UCSD-AML1 (cell line): ENCODE results near the gene PVR.
"Not testable (repeated sequence)": the region's sequence is repeated elsewhere in the genome, so short reads cannot be mapped to it uniquely, and the experiment has no call there.

Experiments
- DNase-seq: peaks from one replicate; lab custom pipeline; 2025; ENCODE audit not compliant: unreplicated experiment; lab: John Stamatoyannopoulos, UW

PVR gene

DNA sequence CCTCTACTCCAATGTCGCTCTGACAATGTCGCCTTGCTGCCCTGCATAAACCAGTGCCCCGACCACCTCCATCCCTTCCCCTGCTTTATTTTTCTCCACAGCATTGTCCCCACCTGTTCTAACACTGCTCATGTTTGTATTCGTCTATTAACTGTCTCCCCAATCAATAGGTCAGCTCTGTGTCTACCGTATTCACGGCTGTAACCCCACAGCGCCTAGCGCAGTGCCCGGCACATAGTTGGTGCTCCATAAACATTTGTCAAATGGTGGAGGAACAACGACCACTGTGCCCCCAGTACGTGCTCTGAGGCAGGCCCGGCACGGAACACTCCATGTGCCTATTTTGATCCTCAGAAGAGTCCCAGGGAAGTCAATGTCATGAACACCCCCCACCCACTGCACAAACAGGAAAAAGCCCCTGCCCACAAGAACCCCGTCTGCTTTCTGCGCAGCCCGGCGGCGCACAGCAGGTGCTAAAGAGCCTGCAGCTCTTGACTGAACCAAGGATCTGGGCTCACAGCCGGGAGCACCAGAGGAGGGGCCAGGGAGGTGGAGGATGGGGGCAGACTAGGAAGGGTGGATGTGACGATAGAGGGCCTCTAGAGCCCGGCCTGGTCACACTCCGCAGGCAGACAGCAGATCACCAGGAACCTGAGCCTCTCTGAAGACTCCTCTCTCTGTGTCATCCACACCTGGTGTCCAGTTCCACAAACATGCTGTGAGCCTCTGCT lies 53.4 kb downstream of the PVR start:
- no peak for DNase-seq

DNA sequence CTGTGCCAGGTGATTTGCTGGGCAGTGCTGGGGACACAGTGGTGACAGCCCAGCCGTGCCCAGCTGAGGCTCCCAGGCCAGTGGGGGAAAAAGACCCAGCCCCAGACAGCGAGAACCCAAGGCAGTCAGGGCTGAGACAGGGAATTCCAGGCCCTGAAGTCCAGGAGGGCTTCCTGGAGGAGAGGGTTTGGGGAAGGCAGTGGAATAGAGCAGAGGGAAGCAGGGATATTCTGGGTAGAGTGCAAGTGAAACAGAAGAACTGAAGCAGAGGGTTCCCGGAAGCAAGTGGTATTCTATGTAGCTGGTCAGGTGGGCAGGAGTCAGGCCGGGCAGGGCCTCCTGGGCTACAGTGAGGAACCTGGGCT lies 53.9 kb downstream of the PVR start:
- DNase-seq = no peak

GRCh38 chr19:44698492-44699201 lies 54.9 kb downstream of the PVR start, which contains the start of gene CEACAM16:
CEACAM16 (plus strand) TSS chr19:44699151; CDS start chr19:44701457, 2,306 bp downstream.
- DNase-seq = no peak

GRCh38 chr19:44700547-44700946 lies 56.8 kb downstream of the PVR start:
- DNase-seq = no peak

DNA sequence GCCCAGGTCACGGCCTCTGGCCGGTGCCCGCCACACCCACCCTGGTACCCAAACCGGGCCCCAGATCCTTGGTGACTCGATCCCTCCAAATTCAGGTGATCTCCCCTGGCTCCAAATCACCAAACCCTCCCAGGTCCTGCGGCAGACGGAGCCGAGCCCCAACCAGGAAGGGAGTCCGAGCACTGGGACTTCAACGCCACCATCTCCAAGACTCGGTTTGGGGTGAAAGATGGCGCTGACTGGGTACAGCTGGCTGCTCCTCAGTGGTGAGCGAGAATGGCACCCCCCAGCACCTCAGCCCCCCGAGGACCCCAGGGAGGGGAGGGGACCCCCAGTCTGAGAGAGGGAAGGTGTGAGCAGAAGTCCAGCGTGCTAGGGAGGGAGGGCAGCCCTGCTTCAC lies 57.5 kb downstream of the PVR start:
- DNase-seq = no peak

DNA sequence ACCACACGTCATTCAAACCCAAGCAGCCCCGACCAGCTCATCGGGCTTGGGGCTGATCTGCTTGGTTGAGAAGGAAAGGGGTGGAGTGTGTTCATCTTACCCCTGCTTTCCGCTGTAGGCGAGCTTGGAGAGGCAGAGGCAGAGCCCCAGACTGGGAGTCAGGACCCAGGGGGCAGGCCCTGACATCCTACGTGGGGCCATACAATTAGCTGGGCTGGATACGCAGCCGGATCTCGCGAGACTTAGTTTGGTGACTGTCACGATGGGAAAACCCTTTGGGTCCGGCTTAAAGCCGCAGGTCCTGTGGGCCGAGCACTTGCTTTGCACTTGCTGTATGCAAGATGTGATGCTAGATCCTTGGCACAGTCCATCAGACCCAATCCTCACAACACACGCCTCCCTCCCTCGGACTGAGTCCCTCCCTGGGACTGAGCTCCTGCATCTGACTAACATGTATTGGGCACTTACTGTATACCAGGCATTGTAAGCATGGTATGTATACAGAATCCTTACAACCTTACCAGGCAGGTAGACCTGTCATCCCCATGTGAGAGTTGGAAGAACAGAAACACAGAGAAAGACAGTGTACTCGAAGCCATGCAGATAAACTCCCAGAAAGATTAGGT lies 59.0 kb downstream of the PVR start:
- DNase-seq = no peak

- DNase-seq = no peak
Measured at GRCh38 chr19:44703336-44704078, 59.8 kb downstream of the PVR start.

- DNase-seq = no peak
Measured at GRCh38 chr19:44704982-44705381, 61.3 kb downstream of the PVR start.

DNA sequence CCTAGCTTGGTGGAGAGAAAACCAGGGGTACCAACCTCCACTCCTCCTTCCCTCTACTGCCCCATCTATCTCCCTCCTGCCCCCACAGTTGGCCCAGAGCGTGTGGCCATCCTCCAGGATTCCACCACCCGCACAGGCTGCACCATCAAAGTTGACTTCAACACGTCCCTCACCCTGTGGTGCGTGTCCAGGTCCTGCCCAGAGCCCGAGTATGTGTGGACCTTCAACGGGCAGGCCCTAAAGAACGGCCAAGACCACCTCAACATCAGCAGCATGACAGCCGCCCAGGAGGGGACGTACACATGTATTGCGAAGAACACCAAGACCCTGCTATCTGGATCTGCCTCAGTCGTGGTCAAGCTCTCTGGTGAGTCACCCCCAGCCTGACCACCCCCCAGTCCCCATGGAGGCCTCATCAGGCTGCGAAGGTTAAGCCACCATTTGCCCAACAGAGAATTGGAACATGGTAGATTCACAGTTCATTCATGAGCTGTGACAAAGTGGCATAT lies 61.8 kb downstream of the PVR start:
- no peak for DNase-seq

DNA sequence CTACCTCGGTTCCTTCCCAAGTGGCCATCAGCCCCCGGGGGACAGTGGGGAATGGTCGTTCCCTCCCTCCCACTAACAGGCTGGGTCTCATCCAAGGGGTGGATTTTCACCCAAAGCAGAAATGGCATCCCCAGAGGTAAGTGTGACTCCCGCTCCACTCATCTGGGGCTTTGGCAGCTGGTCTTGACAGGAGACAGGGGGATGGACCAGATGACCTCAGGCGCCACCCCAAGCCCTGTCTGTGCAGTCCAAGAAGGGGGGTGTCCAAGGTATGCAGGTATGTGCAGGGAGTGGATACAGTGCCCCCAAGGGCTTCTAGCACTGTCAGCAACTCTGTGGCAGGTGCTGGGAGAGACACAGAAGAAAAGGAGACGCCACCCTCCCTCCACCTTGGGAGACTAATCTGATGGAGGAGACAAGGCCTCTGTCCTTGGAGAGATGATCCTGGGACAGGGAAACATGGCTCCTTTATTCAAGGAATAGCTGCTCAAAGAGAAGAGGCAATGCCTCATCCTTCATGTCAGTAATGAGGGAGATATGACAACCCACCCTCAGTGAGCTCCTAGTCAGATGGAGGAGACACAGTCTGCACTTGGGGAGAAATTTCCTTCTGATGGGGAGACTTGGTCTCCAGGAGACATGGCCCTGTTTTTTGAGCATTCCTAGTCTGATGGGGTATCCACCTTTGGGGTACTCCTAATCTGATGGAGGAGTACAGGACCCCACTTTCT lies 63.0 kb downstream of the PVR start:
- no peak for DNase-seq

- no peak for DNase-seq
Measured at GRCh38 chr19:44707794-44708193, 64.1 kb downstream of the PVR start.

GRCh38 chr19:44708940-44709339 lies 65.2 kb downstream of the PVR start:
- DNase-seq = no peak

DNA sequence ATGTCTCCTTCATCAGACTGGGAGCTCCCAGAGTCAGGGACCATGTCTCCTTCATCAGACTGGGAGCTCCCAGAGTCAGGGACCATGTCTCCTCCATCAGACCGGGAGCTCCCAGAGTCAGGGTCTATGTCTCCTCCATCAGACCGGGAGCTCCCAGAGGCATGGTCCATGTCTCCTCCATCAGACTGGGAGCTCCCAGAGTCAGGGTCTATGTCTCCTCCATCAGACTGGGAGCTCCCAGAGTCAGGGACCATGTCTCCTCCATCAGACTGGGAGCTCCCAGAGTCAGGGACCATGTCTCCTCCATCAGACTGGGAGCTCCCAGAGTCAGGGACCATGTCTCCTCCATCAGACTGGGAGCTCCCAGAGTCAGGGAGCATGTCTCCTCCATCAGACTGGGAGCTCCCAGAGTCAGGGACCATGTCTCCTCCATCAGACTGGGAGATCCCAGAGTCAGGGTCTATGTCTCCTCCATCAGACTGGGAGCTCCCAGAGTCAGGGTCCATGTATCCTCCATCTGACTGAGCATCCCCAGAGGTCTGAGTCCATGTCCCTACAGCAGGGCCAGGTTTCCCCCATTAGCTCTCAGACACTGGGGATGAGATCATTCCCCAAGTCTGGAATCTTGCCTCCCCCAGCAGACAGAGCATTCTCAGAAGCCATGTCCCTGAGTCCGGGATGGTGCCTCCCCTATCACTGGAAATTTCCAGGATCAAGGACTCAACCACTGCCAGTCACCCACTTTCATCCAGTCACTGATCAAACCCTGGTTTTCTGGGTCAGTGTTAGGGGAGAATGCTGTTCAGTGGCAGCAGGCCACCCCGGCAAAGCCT lies 65.9 kb downstream of the PVR start:
- not testable (repeated sequence) for DNase-seq

DNA sequence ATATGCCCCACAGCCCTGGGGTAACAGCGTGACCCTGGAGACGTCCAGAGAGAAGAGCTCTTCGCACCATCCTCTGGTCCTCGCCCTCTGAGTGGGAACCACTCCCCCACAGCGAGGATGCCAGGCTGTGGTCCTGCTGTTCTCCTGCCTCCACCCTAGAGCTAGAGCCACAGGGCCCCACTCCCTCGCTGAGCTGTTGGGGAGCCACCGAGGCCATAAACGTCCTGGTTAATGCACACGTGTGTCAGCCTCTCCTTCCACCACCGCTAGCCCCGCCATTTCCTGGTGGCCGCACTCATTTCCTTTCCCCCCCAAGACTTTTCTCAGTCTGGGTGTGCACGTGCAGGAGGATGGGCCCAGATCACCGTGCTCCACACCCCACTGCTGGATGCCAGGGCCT lies 66.8 kb downstream of the PVR start:
- no peak for DNase-seq

DNA sequence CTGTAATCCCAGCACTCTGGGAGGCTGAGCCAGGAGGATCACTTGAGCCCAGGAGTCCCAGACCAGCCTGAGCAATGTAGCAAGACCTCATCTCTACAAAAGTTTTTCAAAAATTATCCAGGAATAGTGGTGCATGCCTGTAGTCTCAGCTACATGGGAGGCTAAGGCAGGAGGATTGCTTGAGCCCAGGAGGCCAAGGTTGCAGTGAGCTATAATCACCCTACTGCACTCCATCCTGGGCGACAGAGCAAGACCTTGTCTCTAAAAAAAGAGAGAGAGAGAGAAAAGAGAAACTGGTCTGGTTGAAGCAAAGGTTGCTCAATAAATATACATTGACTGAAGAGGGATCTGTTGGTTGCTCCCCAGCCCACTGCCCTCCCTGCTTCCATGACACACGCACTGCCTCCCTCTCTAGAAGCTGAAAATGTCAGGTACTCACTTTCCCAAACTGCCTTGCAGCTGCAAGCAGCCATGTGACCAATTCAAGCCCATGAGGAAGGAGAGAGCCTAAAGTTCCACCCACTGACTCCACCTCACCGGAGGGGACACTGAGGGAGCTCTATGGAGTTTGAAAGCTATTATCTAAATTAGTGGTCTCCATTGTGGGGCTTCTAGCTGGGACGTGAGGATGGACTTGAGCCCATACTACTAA lies 69.3 kb downstream of the PVR start:
- no peak for DNase-seq
